NCI-H1048 (cell line): Measurements from ENCODE around the gene VPS16.

Experiments used
- DNase-seq: peaks from one replicate; lab custom pipeline; 2025; lab: John Stamatoyannopoulos, UW

The VPS16 gene

DNA sequence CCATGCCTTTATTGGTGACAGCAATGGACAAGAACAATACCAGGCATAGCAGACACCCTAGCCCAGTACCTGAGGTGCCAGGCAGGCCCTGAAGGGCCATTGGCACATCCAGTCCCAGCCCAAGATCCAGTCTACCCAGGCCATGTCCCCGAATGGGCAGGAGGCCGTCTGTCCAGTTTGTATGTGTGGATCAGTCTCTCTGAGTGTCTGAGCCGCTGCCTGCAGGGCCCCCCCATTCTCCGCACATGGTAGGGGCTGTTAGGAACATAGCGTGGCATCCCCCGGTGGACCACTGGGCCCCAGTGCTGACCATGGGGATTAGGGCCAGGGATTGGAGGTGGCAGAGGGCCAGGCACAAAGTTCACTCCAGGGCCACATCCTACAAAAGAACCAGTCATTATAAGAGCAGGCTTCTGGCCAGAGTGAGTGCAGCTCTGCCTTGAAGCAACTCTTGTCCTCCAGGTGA is 5.2 kb upstream of the VPS16 start:
- DNase-seq = no peak

DNA sequence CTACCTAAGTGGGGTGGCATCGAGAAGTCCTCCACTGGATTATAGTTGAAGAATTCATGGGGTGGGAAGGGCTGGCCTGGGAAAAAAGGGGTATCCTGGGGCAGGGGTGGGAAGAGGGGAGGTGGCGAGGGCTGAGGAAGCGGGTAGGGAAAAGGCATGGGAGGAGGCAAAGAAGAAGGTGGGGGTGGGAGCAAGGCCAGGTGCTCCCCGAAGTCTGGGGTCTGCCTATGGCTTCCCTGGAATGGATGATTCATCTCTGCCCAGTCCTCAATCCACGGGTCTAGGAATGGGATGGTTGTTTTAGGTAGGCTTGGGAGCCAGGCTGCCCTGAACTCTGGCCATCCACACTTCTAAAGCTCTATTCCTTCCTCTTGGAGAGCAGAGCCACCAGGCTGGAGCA is 4.5 kb upstream of the VPS16 start:
- DNase-seq = no peak

DNA sequence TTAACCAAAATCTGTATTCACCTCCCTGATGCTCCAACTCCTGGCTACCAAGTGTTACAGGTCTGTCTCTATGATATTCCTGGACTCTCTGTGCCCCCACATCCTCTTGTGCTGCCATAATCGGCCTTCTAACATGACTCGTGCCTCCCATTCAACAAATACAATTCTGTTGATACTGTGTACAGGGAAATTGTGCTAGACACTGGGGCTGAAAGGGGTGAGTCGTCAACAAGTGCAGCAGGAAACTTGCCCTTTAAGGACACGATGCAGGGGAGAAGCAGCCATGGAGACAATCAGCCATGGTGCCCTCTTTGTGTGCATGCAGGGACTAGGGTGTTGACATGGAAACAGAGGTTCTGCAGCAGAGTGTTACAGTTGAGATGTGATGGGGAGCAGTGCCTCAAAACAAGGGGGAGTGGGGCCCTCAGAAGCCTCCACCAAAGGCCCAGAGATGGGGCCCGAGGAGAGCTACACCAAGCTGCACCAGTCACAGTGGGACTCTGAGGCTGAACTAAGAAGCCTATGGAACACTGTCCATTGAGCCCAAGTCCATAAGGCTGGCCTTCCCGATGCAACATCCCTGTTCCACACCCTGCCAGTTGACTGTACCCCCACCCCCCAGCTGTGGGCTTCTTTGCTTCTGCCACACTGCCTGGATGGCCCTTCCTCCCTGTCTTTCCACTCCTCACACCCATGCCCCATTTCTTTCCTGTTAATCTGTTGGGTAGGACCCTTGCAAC is 3.2 kb upstream of the VPS16 start:
- DNase-seq = no peak

DNA sequence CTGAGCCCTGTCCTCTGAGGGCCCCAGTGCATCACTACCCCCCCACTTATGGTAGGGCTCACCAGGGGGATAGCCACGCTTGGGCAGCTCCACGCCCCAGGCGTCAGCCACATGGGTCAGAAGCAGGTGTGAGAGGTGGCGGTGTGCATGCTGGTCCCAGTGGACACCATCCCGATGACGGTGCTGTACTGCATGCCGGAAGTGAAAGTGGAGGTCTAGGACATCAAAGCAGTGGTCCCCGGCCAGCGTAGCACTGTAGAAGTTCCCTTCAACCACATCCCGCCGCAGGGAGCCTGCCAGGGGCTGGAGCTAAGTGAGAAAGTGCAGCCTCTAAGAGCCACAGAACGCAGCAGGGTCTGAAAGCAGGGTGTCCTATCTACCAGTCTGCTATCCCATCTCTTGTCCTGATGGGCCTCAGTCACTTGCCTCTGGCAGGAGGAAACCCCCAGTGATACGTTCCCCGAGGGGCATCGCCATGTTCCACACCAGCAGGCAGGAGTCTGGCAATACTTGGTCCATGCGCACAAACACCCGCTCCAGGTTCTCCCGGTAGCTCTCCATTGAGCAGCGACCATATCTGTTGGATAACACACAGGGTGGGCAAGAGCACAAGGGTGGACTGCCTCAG is 2.3 kb upstream of the VPS16 start:
- no peak for DNase-seq

- no peak for DNase-seq
Observed at GRCh38 chr20:2838847-2839671, 1.5 kb upstream of the VPS16 start.

GRCh38 chr20:2839732-2840137 is 810 bp upstream of the VPS16 start:
- DNase-seq = no peak

- DNase-seq = no peak
Observed at GRCh38 chr20:2840967-2841531, 504 bp downstream of the VPS16 start.

- DNase-seq = no peak
Observed at GRCh38 chr20:2845607-2846006, 5.1 kb downstream of the VPS16 start.

DNA sequence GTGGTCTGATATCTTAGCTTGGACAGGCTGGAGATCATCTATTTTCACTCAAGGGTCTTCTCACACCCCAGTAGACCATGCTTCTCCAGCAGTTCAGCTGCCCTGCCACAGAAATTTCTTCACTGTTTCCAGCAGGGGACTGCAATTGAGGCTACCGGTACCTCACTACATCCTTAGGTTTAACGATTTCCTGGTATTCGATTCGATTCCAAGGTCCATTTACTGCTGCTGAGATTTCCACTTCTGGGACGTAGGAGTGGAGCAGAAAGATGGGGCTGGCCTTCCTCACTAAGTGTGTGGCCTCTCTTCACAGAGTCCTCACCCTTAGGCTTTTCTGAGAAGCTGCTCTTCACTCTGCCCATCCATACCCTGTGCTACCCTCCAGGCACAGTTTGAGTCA is 6.2 kb downstream of the VPS16 start:
- DNase-seq = no peak

DNA sequence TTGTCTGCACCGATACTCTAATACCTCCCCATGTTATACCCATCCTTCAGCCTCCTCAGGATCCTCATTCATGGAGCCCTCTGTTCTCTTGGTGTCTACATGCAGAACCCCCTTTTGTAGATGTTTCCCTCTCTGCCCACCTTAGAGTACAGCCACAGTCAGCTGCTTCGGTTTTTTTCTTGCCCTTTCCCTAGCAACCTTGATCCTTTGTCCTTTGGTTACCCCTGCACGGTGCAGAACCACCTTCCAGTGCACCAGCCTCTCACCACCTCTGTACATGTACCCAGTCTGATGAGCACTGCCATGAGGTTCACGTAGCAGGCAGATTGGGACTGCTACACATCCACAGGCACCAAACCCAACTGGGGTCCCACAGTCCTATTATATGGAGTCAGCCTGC is 7.3 kb downstream of the VPS16 start:
- no peak for DNase-seq

- DNase-seq = no peak
Observed at GRCh38 chr20:2849529-2849928, 9.0 kb downstream of the VPS16 start.

DNA sequence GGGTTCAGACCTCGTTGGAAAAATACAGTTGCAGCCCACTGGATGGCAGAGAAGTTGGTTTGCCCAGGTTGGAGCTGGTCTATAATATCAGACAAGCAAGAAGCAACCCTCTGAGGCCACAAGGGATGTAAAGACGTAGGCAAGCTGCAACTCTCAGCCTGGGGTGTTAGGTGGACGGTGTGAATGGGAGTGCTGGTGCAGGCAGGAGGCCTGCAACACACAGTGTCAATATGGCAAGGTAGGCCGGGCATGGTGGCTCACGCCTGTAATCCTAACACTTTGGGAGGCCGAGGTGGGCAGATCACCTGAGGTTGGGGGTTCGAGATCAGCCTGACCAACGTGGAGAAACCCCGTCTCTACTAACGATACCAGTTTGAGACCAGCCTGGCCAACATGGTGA is 10.5 kb downstream of the VPS16 start:
- no peak for DNase-seq

- no peak for DNase-seq
Observed at GRCh38 chr20:2858591-2858990, 18.0 kb downstream of the VPS16 start.

GRCh38 chr20:2859330-2860121 is 19.0 kb downstream of the VPS16 start:
- no peak for DNase-seq

GRCh38 chr20:2864626-2865025 is 24.1 kb downstream of the VPS16 start:
- no peak for DNase-seq

- no peak for DNase-seq
Observed at GRCh38 chr20:2865101-2865500, 24.6 kb downstream of the VPS16 start.

GRCh38 chr20:2865630-2866029 is 25.1 kb downstream of the VPS16 start:
- no peak for DNase-seq

DNA sequence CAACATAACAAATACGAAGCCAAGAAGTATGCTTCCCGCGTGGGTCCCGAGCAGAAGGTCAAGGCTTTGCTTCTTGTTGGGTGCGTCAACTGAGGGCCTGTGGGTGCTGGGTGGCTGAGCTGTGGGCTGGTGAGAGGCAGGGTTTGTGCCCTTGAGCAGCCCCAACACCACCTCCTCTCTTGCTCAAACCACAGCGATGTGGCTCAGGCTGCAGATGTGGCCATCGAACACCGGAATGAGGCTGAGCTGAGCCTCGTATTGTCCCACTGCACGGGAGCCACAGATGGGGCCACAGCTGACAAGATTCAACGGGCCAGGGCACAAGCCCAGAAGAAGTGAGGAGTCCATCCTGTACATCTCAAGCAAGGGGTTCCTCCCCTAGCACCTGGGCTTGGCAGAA is 25.7 kb downstream of the VPS16 start:
- DNase-seq = no peak

GRCh38 chr20:2867081-2867864 is 26.7 kb downstream of the VPS16 start:
- DNase-seq = no peak

- DNase-seq = no peak
Observed at GRCh38 chr20:2869381-2869780, 28.8 kb downstream of the VPS16 start.

- no peak for DNase-seq
Observed at GRCh38 chr20:2871111-2871465, 30.5 kb downstream of the VPS16 start.
